GM18498 (cell line): Measurements from ENCODE around the gene GJC1.

Source experiments
- ATAC-seq: cut with Tn5 transposase; IDR thresholded peaks from one replicate; pipeline ENCODE4 v1.9.1; 2021; ENCODE audit warnings: mild to moderate bottlenecking, moderate library complexity; ENCODE audit not compliant: unreplicated experiment

Gene GJC1

DNA sequence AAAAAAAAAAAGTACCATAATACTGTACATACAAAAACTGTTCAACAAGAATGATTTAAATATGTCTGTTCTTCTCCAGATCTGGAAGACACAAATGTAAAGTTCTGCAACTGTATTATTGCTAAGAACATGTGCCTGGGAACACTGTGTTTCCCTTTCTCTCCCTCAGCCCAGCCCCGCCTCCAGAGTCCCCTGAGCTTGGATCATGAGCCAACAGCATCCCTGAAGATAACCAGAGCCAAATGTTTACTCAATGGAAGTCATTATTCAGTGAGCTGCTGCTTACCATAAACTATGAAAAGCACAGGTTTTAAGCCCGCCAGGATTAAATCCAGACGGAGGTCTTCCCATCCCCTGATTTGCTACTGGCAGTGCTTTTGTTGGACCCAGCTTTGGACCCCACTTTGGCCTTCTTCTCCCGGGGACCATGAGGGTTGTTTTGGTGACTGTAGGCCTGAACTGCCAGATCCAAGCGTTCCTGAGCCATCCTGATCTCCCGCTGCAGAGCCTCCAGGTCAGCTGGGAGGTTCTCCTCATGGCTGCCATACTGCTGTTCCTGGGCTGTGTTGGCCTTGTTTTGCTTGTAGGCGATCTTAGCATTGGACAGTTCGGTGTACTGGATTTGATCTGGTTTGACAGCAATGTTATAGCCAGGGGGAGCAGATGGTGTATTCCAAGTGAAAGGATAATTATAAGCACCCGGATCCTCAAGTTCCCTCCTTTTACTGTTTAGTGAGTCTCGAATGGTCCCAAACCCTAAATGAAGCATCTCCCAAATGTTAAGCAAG is 25.6 kb downstream of the GJC1 start:
- ATAC-seq, result no peak

DNA sequence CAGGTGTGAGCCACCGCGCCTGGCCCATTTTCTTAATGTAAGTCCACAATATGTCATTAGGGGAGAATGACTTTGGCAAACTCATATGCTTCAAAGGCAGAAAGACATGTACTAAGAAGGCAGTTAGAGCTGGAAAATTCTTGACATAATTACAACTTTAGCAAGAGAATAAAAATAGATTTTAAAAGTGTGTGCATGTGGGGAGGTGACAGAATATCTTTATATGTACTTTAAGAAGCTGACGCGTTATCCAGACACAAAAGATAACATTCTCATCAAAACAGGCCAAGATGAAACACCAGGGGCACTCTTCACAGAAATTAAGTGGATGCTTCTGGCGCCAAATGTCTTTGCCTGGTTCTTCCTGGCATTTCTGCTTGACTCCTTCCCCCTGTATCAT is 28.2 kb downstream of the GJC1 start:
- ATAC-seq, result no peak

DNA sequence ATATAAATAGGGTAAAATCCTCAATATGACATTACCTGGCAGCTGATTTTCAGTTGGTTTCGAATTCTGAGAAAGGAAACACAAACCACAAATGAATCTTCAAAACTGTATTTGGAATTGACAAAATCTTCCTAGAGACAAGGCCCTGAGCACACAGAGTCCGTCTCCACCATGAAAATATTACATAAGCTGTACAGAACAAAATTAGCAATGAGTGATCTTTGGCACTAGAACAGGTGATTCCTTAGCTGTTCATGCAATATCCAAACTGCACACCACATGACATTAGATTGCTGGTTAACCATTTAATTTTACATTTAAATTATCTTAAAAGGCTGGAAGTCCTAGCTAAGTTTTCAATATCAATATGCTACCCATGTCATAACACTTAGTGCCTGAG is 31.7 kb downstream of the GJC1 start:
- no peak for ATAC-seq

DNA sequence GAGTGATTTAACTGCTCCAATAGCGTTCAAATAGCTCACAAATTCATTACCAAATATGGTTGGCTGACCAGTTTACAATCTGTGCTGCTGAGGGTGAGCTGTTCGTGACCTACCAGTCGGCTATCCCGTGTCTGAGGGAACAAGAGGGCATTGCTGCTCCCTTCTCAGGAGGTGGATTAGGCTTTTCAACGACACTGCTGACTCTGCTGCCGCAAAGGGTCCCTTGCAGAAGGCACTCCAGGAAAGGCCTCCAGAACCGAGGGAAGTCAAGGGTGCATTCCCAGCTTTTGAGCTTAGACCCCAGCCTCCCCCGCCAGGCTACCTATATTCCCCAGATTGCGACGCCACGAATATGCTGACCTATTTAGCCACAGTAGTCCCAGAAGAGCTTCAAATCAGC is 32.3 kb downstream of the GJC1 start:
- ATAC-seq, result no peak

- ATAC-seq, result no peak
These were observed 33.4 kb downstream of the GJC1 start for GRCh38 chr17:44796731-44797130.

DNA sequence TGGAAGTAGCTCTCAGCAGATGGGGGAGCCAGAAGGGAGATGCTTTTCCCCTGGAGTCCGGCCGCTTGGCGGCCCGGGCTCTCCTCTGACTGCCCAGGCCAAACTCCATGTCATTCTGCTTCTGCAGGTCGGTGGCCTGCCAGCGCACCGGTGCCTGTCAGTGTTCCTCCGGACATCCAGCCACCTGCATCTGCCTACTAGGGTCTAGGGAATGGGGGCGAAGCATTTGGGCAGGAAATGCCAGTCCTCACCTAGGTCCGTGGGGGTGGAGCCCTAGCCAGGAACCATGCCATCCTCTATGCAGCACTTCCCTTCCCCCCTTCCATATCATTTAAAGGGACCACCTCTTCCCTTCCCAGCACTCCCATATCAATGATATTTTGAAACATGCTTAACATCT is 34.2 kb downstream of the GJC1 start:
- ATAC-seq, result no peak

DNA sequence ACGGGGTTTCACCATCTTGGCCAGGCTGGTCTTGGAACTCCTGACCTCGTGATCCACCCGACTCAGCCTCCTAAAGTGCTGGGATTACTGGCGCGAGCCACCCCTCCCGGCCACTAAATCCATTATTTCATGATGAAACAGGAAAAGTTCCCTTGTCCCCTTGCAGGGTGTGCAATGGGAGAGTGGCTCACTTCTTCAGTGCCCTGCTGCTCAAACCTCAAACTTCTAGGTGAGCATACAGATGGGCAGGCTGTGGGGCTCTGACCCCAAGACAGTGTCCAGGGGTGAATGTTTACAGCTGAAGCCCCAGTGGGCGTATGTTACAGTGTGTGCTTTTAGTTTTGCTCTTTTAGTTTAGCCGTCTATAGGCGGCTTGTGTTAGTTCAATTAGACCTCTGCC is 34.7 kb downstream of the GJC1 start:
- no peak for ATAC-seq

DNA sequence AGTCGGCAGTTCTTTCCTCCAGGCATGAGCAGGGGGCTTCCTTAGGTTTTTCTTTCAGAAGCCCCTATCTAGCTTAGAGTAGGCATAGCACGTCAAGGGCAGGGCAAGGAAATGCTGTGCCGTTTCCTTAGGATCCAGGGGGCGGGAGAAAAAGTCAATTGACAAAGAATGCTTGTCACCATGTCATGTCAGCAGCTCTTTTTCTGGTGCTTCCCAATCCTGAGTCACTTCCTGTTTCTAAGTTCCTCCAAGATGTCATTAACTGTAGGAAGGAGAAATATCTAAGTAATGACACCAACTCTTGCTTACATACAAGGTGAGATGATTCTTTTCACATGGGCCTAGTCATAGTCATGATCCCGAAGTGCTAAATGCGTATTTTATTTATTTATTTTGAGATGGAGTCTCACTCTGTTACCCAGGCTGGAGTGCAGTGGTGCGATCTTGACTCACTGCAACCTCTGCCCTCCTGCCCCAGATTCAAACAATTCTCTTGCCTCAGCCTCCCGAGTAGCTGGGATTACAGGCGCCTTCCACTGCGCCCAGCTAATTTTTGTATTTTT is 35.2 kb downstream of the GJC1 start:
- no peak for ATAC-seq

- no peak for ATAC-seq
These were observed 35.9 kb downstream of the GJC1 start for GRCh38 chr17:44793885-44794842.

- no peak for ATAC-seq
These were observed 37.8 kb downstream of the GJC1 start for GRCh38 chr17:44792276-44792675.

DNA sequence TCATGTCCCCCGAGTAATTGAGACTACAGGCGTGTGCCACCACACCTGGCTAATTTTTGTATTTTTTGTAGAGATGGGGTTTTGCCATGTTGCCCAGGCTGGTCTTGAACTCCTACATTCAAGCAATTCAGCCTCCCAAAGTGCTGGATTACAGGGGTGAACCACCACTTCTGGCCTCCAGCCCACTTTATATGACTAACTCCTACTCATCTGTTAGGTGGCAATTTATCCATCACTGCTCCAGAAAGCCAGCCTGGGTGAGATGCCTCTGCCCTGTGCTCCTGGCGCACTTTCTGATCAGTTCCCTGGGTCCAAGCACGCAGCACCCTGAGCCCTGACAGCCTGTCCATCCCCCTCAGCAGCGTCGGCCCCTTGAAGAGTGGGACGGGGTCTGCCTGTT is 41.9 kb downstream of the GJC1 start:
- no peak for ATAC-seq

GRCh38 chr17:44787271-44787940 is 42.7 kb downstream of the GJC1 start:
- no peak for ATAC-seq

- ATAC-seq, result no peak
These were observed 43.5 kb downstream of the GJC1 start for GRCh38 chr17:44786551-44787081.

DNA sequence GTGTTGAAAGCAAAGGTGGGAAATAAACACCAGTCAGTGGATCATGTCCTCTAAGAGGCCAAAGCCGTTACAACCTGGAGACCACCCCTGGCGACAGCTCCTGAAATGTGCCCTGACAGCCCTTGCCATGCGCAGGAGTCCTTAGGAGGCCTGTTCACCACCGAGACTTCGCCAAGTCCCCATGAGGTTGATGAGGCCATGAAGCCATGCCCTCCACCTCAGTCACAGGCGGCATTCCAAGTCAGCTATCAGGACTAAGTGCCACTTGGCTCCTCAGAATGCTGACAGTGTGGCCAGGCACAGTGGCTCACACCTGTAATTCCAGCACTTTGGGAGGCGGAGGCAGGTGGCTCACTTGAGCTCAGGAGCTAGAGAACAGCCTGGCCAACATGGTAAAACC is 44.2 kb downstream of the GJC1 start:
- no peak for ATAC-seq

GRCh38 chr17:44782326-44782850 is 47.7 kb downstream of the GJC1 start:
- no peak for ATAC-seq

GRCh38 chr17:44781551-44782325 is 48.3 kb downstream of the GJC1 start:
- ATAC-seq, result no peak

DNA sequence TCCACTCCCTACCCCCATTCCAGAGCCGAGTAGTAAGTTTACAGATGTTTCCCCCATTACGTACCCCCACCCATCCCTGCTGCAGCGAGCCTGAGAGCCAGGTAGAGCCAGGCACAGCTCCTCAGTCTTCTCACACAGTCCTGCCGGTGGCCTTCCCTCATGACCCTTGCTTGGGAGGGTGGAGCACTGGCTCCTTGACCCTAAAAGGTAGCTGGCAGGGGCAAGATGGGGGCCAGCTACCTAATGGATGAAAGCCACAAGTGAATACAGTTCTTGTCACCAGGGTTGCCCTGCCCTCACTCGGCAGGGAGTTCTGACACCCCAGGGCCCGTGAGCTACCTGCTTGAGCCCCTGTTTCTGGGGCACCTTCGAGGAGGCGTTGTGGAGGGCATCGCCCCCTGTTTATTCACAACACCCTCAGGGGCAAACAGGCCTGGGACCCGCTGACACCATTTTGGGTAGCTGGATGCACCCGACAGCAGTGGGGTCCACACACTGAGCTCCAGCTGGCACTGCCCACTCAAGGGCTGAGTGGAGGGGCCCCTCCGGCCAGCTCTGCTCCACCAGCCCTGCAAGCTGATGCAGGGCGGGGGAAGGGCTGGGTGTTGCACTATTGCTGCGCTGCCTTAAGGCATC is 49.1 kb downstream of the GJC1 start:
- no peak for ATAC-seq

GRCh38 chr17:44780161-44780560 is 49.9 kb downstream of the GJC1 start:
- no peak for ATAC-seq

DNA sequence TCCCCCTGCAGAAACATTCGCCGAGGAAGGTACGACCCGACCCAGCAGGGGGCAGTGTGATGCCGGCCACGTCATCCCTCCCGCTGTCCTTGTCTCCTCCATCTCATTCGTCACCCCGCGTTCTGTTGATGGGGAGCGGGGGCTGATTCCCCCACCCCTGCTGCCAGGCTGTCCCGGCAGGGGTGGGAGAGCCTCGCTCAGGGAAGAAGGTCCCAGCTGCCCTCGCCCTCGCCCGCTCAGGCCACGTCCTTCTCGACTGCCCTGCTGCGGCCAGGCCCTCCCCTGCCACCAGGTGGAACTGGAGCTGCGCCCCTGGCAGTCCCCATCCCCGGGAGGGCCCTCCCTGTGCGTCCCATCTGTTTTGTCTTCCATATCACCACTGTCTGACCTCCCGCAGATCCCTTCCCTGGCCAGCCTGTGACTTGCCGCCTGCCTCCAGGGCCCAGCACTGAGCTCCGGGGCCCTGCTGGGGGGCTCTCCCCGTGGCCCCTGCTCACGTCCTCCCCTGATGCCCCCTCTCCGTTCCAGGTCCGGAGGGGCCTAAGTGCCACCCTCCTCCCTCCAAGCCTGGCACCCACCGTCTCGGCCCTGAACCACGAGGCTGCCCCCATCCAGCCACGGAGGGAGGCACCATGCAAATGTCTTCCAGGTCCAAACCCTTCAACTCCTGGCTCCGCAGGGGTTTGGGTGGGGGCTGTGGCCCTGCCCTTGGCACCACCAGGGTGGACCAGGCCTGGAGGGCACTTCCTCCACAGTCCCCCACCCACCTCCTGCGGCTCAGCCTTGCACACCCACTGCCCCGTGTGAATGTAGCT is 50.7 kb downstream of the GJC1 start:
- no peak for ATAC-seq
